Adipose tissue (tissue), 3 donors: Measurements from ENCODE around the gene ZSWIM6. TPM values are rescaled to one million over a fixed set of nuclear protein-coding genes. Genes with fewer than 3 reads are reported as not detected.

Source experiments
- H3K27ac ChIP-seq: one replicate; pipeline ENCODE4 v1.5.1; 2013; ENCODE audit warnings: low read depth, low read length
- WGBS, 3 donors: extraction: QIAGEN DNeasy Blood & Tissue Kit; methylation state at CpG; one replicate each; pipeline ENCODE4 v1.1.7; 2013; 5-methylcytosine and 5-hydroxymethylcytosine counted together
- polyA plus RNA-seq, 3 donors: library from polyadenylated mRNA; stranded (reverse); fragments of 200-250 nt; gene quantifications; one replicate each; pipeline ENCODE4 v1.2.3, GENCODE V29; 2013
- donor health status: healthy with polysubstance abuse.
- donor health status: Bipolar disorder and iron deficiency.
- donor health status: healthy.

The ZSWIM6 gene
- polyA plus RNA-seq, 3 donors, result 2.1 to 6.5 (median 2.6) TPM

GRCh38 chr5:61328791-61329549, 3.1 kb upstream of the ZSWIM6 start:
- 67 to 74% (median 72%) methylated on average over 7 of the region's 7 CpGs for WGBS, 3 donors
- no peak overlapping the region for H3K27ac ChIP-seq

GRCh38 chr5:61329550-61330128, 2.4 kb upstream of the ZSWIM6 start:
- 39 to 65% (median 58%) methylated on average over 10 of the region's 10 CpGs for WGBS, 3 donors
- no peak overlapping the region for H3K27ac ChIP-seq

- H3K27ac ChIP-seq, result peak overlapping the region; percentile 38
- WGBS, 3 donors, result 0 to 2% (median 1%) methylated on average over 30 of the region's 30 CpGs
These were observed 1.7 kb upstream of the ZSWIM6 start for GRCh38 chr5:61330341-61330844.

GRCh38 chr5:61330845-61331406, 1.1 kb upstream of the ZSWIM6 start:
- WGBS, 3 donors, result 0 to 1% (median 0%) methylated on average over 70 to 80 of the region's 80 CpGs
- H3K27ac ChIP-seq, result peak overlapping the region; percentile 38

- 0 to 1% (median 0%) methylated on average over 25 to 69 of the region's 69 CpGs for WGBS, 3 donors
- H3K27ac ChIP-seq, result peak overlapping the region; percentile 61
These were observed 296 bp downstream of the ZSWIM6 start for GRCh38 chr5:61332358-61332749.

GRCh38 chr5:61332851-61333320, 828 bp downstream of the ZSWIM6 start:
- no peak overlapping the region for H3K27ac ChIP-seq
- 0 to 1% (median 0%) methylated on average over 41 to 61 of the region's 61 CpGs for WGBS, 3 donors

GRCh38 chr5:61333321-61333953, 1.4 kb downstream of the ZSWIM6 start:
- 0 to 1% (median 0%) methylated on average over 50 to 75 of the region's 75 CpGs for WGBS, 3 donors
- H3K27ac ChIP-seq, result no peak overlapping the region

GRCh38 chr5:61333954-61334867, 2.2 kb downstream of the ZSWIM6 start:
- no peak overlapping the region for H3K27ac ChIP-seq
- 6 to 15% (median 10%) methylated on average over 17 of the region's 17 CpGs for WGBS, 3 donors

GRCh38 chr5:61334868-61335615, 3.0 kb downstream of the ZSWIM6 start:
- WGBS, 3 donors, result 24 to 55% (median 53%) methylated on average over 10 of the region's 10 CpGs
- no peak overlapping the region for H3K27ac ChIP-seq

GRCh38 chr5:61339764-61340163, 7.7 kb downstream of the ZSWIM6 start:
- WGBS, 3 donors, result 62 to 84% (median 75%) methylated on average over 2 of the region's 2 CpGs
- H3K27ac ChIP-seq, result no peak overlapping the region

GRCh38 chr5:61340775-61341361, 8.8 kb downstream of the ZSWIM6 start:
- H3K27ac ChIP-seq, result no peak overlapping the region
- 57 to 88% (median 81%) methylated on average over 3 of the region's 3 CpGs for WGBS, 3 donors

- H3K27ac ChIP-seq, result no peak overlapping the region
- WGBS, 3 donors, result 65 to 95% (median 69%) methylated on average over 4 of the region's 4 CpGs
These were observed 10.0 kb downstream of the ZSWIM6 start for GRCh38 chr5:61342071-61342501.

GRCh38 chr5:61344187-61344944, 12.3 kb downstream of the ZSWIM6 start:
- 48 to 53% (median 53%) methylated on average over 6 of the region's 6 CpGs for WGBS, 3 donors
- H3K27ac ChIP-seq, result no peak overlapping the region

GRCh38 chr5:61346511-61346910, 14.5 kb downstream of the ZSWIM6 start:
- 66 to 88% (median 85%) methylated on average over 2 of the region's 2 CpGs for WGBS, 3 donors
- no peak overlapping the region for H3K27ac ChIP-seq

GRCh38 chr5:61347080-61347479, 15.0 kb downstream of the ZSWIM6 start:
- 41 to 55% (median 45%) methylated on average over 3 of the region's 3 CpGs for WGBS, 3 donors

GRCh38 chr5:61348447-61348846, 16.4 kb downstream of the ZSWIM6 start:
- 21 to 67% (median 43%) methylated on average over 2 of the region's 2 CpGs for WGBS, 3 donors
- H3K27ac ChIP-seq, result no peak overlapping the region

More at GRCh38 chr5:61347080-61347479, 15.0 kb downstream of the ZSWIM6 start:
- no peak overlapping the region for H3K27ac ChIP-seq
